IPS-18a (cell line): ENCODE measurements around the gene ACAP1.

ENCODE experiments used
- H3K27ac ChIP-seq: one replicate; pipeline ENCODE4 v1.5.1; 2013; ENCODE audit warnings: low read length
- H3K27me3 ChIP-seq: one replicate; pipeline ENCODE4 v1.6.1; 2013; ENCODE audit warnings: mild to moderate bottlenecking, low read length; ENCODE audit not compliant: control insufficient read depth, insufficient read depth
- H3K36me3 ChIP-seq: one replicate; pipeline ENCODE4 v1.6.1; 2013; ENCODE audit warnings: low read depth, low read length; ENCODE audit not compliant: control insufficient read depth
- H3K4me1 ChIP-seq: one replicate; pipeline ENCODE4 v1.6.1; 2013; ENCODE audit warnings: low read depth, low read length; ENCODE audit not compliant: control insufficient read depth
- H3K4me3 ChIP-seq: one replicate; pipeline ENCODE4 v1.5.1; 2013; ENCODE audit warnings: low read length
- H3K9ac ChIP-seq: one replicate; pipeline ENCODE4 v1.6.1; 2013; ENCODE audit warnings: mild to moderate bottlenecking, low read length, moderate library complexity
- H3K9me3 ChIP-seq: one replicate; pipeline ENCODE4 v1.6.1; 2013; ENCODE audit warnings: low read depth, low read length; ENCODE audit not compliant: control insufficient read depth

The ACAP1 gene

GRCh38 chr17:7313088-7313889 is 23.0 kb upstream of the ACAP1 start:
- no peak overlapping the region for H3K9ac ChIP-seq

GRCh38 chr17:7313890-7314718 is 22.2 kb upstream of the ACAP1 start:
- peak overlapping the region; percentile 79 for H3K9ac ChIP-seq
- H3K4me3 ChIP-seq: peak overlapping the region; percentile 80
- no peaks in the 10 kb centered on the region for H3K9me3 ChIP-seq
- no peak overlapping the region for H3K27ac ChIP-seq
- peaks cover 11% of the 10 kb centered on the region for H3K4me1 ChIP-seq
- peaks cover 67% of the 10 kb centered on the region for H3K36me3 ChIP-seq
- no peaks in the 10 kb centered on the region for H3K27me3 ChIP-seq

More at GRCh38 chr17:7313088-7313889, 23.0 kb upstream of the ACAP1 start:
- Histone ChIP-seq H3K9me3 (no peaks in the 10 kb centered on the region), H3K27me3 (no peaks in the 10 kb centered on the region), H3K4me3 (no peak overlapping the region), H3K27ac (no peak overlapping the region), H3K36me3 (peaks cover 65% of the 10 kb centered on the region), H3K4me1 (peaks cover 11% of the 10 kb centered on the region)

GRCh38 chr17:7314719-7315569 is 21.4 kb upstream of the ACAP1 start, which contains the start of gene GPS2:
GPS2 (minus strand) TSS chr17:7315360; CDS start chr17:7315052, 308 bp downstream.
- Histone ChIP-seq H3K4me3 (peak within 1 kb of the TSS; percentile 80), H3K27ac (peak within 1 kb of the TSS; percentile 58), H3K9ac (peak within 1 kb of the TSS; percentile 79), H3K36me3 (peaks cover 58% of the 10 kb centered on the region), H3K4me1 (peaks cover 11% of the 10 kb centered on the region), H3K27me3 (no peaks in the 10 kb centered on the region), H3K9me3 (no peaks in the 10 kb centered on the region)

GRCh38 chr17:7315570-7316235 is 20.6 kb upstream of the ACAP1 start:
- Histone ChIP-seq H3K27ac (peak overlapping the region; percentile 58), H3K36me3 (peaks cover 56% of the 10 kb centered on the region), H3K27me3 (no peaks in the 10 kb centered on the region), H3K9ac (peak overlapping the region; percentile 79), H3K4me1 (peaks cover 11% of the 10 kb centered on the region), H3K9me3 (no peaks in the 10 kb centered on the region), H3K4me3 (peak overlapping the region; percentile 80)

- Histone ChIP-seq H3K27me3 (no peaks in the 10 kb centered on the region), H3K36me3 (peaks cover 58% of the 10 kb centered on the region), H3K27ac (no peak overlapping the region), H3K9me3 (no peaks in the 10 kb centered on the region), H3K9ac (no peak overlapping the region), H3K4me3 (no peak overlapping the region), H3K4me1 (peaks cover 11% of the 10 kb centered on the region)
These were observed 19.0 kb upstream of the ACAP1 start for GRCh38 chr17:7317161-7317803.

- peaks cover 58% of the 10 kb centered on the region for H3K36me3 ChIP-seq
- no peaks in the 10 kb centered on the region for H3K9me3 ChIP-seq
- no peak overlapping the region for H3K27ac ChIP-seq
- H3K4me1 ChIP-seq: peaks cover 11% of the 10 kb centered on the region
- H3K4me3 ChIP-seq: no peak overlapping the region
- no peaks in the 10 kb centered on the region for H3K27me3 ChIP-seq
- H3K9ac ChIP-seq: no peak overlapping the region
These were observed 18.0 kb upstream of the ACAP1 start for GRCh38 chr17:7318121-7318860.

GRCh38 chr17:7321466-7321865 is 14.9 kb upstream of the ACAP1 start:
- Histone ChIP-seq H3K4me1 (no peaks in the 10 kb centered on the region), H3K9me3 (no peaks in the 10 kb centered on the region), H3K4me3 (no peak overlapping the region), H3K36me3 (peaks cover 60% of the 10 kb centered on the region), H3K27me3 (no peaks in the 10 kb centered on the region), H3K9ac (no peak overlapping the region), H3K27ac (no peak overlapping the region)

- no peaks in the 10 kb centered on the region for H3K9me3 ChIP-seq
- no peak overlapping the region for H3K4me3 ChIP-seq
- peaks cover 53% of the 10 kb centered on the region for H3K36me3 ChIP-seq
- H3K9ac ChIP-seq: no peak overlapping the region
- no peak overlapping the region for H3K27ac ChIP-seq
- no peaks in the 10 kb centered on the region for H3K4me1 ChIP-seq
- no peaks in the 10 kb centered on the region for H3K27me3 ChIP-seq
These were observed 13.7 kb upstream of the ACAP1 start for GRCh38 chr17:7322520-7323194.

- no peaks in the 10 kb centered on the region for H3K9me3 ChIP-seq
- no peak overlapping the region for H3K27ac ChIP-seq
- H3K36me3 ChIP-seq: peaks cover 45% of the 10 kb centered on the region
- H3K9ac ChIP-seq: no peak overlapping the region
- H3K4me1 ChIP-seq: no peaks in the 10 kb centered on the region
- no peak overlapping the region for H3K4me3 ChIP-seq
- no peaks in the 10 kb centered on the region for H3K27me3 ChIP-seq
These were observed 12.4 kb upstream of the ACAP1 start for GRCh38 chr17:7323731-7324437.
